Measurements from ENCODE around the gene BEND7. TPM values are rescaled to one million over a fixed set of nuclear protein-coding genes. Genes with fewer than 3 reads are reported as not detected.

BEND7 gene
- total and polyA plus RNA-seq, 9 of the 15 experiments (the other 6 are each of a cell fraction or from before 2014, with no cell fraction given): 1.3 to 11.4 (median 5.2) TPM

DNA sequence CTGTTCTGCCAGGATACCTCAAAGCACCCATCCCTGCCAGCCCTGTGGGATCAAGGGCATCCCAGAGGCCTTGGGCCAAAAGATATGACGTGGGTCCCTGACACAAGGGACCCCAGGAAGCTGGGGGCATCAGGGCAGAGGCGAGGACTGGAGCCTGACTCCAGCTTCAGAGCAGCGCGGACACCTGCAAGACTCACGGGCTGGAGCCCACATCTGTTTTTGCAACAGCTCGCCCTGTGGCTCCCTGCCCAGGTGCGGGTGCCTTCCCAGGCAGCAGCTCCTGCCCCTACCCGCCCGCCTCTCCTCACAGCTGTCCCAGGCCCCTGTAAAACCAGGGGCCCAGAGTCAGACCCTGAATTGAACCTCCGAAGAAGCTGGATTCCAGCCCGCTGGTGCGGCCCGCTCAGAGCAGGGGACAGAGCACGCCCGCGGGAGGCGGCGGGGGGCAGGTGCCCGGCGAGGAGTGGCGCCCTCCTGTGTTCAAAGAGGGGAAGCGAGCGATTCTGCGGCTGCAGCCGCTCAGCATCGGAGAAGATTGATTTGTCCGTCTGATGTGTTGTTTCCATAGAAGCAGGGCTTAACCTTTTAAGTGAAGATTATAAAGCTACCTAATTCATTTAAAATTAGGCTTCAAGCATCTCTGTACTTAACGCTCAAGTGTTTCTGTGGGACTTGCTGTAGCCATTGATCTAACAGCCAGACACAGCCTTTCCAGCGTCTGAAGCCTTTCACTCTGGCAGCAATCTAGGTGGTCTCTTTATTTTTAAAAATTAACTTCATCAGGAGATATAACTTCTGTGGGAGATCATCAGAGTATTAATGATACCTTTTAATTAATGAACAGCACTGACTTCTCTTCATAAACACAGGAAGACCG, 88.4 kb downstream of the BEND7 start (continued):
- TF ChIP-seq, protein P1, sequence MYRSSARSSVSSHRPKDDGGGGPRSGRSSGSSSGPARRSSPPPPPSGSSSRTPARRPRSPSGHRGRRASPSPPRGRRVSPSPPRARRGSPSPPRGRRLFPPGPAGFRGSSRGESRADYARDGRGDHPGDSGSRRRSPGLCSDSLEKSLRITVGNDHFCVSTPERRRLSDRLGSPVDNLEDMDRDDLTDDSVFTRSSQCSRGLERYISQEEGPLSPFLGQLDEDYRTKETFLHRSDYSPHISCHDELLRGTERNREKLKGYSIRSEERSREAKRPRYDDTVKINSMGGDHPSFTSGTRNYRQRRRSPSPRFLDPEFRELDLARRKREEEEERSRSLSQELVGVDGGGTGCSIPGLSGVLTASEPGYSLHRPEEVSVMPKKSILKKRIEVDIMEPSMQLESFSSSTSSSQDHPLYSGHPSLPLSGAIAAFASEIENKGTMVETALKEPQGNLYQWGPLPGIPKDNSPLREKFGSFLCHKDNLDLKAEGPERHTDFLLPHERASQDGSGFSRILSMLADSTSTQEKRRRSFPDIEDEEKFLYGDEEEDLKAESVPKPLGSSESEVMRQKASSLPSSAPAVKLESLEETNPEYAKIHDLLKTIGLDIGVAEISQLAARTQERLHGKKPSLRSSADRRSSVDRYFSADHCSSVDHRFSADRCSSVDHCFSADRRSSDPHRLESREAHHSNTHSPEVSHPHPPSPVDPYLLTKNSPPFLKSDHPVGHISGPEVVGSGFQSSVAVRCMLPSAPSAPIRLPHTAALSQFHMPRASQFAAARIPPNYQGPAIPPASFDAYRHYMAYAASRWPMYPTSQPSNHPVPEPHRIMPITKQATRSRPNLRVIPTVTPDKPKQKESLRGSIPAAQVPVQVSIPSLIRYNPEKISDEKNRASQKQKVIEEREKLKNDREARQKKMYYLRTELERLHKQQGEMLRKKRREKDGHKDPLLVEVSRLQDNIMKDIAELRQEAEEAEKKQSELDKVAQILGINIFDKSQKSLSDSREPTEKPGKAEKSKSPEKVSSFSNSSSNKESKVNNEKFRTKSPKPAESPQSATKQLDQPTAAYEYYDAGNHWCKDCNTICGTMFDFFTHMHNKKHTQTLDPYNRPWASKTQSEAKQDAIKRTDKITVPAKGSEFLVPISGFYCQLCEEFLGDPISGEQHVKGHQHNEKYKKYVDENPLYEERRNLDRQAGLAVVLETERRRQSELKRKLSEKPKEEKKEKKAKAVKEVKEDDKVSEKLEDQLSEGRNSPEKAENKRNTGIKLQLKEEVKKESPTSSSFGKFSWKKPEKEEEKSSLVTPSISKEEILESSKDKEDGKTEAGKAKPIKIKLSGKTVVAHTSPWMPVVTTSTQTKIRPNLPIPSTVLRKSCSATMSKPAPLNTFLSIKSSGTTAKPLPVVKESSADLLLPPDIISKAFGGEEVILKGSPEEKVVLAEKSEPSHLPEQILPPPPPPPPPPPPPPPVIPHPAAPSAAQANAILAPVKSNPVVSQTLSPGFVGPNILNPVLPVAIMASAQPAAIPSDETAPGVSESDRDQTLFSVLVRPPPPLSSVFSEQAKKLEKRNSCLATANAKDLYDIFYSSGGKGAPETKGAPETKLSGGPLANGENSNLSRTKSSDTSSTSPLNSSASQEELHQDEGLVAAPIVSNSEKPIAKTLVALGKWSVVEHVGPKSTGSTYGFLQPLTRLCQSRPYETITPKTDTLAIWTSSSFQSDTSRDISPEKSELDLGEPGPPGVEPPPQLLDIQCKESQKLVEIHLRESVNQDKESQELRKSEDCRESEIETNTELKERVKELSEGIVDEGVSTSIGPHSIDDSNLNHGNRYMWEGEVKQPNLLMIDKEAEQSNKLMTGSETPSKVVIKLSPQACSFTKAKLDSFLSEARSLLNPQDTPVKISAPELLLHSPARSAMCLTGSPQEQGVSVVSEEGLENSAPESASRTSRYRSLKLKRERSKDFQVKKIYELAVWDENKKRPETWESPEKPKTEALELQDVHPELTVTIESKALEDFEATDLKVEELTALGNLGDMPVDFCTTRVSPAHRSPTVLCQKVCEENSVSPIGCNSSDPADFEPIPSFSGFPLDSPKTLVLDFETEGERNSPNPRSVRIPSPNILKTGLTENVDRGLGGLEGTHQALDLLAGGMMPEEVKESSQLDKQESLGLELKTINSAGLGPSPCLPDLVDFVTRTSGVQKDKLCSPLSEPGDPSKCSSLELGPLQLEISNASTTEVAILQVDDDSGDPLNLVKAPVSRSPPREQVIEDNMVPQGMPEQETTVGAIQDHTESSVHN (IDR thresholded peaks at IDR 0.05; ENCODE audit: borderline replicate concordance in 1 of 2, low read depth in 1 of 2): no peak
- TF ChIP-seq MED1 (CRISPR knock-in tag; IDR thresholded peaks at IDR 0.05; ENCODE audit: borderline replicate concordance) (no peak), ETV1 (tag; conservative IDR thresholded peaks at IDR 0.05; ENCODE audit: low read depth) (no peak), BHLHE40 (IDR thresholded peaks at IDR 0.05; ENCODE audit: low read length) (peak; percentile 59)
- TF ChIP-seq, protein P2, sequence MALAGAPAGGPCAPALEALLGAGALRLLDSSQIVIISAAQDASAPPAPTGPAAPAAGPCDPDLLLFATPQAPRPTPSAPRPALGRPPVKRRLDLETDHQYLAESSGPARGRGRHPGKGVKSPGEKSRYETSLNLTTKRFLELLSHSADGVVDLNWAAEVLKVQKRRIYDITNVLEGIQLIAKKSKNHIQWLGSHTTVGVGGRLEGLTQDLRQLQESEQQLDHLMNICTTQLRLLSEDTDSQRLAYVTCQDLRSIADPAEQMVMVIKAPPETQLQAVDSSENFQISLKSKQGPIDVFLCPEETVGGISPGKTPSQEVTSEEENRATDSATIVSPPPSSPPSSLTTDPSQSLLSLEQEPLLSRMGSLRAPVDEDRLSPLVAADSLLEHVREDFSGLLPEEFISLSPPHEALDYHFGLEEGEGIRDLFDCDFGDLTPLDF (CRISPR knock-in tag; IDR thresholded peaks at IDR 0.05): no peak
- TF ChIP-seq, protein P3, sequence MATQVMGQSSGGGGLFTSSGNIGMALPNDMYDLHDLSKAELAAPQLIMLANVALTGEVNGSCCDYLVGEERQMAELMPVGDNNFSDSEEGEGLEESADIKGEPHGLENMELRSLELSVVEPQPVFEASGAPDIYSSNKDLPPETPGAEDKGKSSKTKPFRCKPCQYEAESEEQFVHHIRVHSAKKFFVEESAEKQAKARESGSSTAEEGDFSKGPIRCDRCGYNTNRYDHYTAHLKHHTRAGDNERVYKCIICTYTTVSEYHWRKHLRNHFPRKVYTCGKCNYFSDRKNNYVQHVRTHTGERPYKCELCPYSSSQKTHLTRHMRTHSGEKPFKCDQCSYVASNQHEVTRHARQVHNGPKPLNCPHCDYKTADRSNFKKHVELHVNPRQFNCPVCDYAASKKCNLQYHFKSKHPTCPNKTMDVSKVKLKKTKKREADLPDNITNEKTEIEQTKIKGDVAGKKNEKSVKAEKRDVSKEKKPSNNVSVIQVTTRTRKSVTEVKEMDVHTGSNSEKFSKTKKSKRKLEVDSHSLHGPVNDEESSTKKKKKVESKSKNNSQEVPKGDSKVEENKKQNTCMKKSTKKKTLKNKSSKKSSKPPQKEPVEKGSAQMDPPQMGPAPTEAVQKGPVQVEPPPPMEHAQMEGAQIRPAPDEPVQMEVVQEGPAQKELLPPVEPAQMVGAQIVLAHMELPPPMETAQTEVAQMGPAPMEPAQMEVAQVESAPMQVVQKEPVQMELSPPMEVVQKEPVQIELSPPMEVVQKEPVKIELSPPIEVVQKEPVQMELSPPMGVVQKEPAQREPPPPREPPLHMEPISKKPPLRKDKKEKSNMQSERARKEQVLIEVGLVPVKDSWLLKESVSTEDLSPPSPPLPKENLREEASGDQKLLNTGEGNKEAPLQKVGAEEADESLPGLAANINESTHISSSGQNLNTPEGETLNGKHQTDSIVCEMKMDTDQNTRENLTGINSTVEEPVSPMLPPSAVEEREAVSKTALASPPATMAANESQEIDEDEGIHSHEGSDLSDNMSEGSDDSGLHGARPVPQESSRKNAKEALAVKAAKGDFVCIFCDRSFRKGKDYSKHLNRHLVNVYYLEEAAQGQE (IDR thresholded peaks at IDR 0.05; ENCODE audit: borderline replicate concordance): peak; percentile 84
- TF ChIP-seq, protein P3 (CRISPR knock-in tag; IDR thresholded peaks at IDR 0.05; ENCODE audit: low read depth): peak; percentile 42; the same call in 1 of the 2 replicates

Data from K562 (cell line).